Common myeloid progenitor, CD34-positive (primary cell): ENCODE results near the gene SUGCT.
"Not testable (repeated sequence)": the region's sequence is repeated elsewhere in the genome, so short reads cannot be mapped to it uniquely, and the experiment has no call there.

Experiments
- CTCF ChIA-PET: fragments of 350-600 bp; sonication (Branson Sonifier 250); formaldehyde crosslinking; loops from one replicate; lab custom pipeline; 2021; ENCODE audit warnings: antibody characterized with exemption; lab: Charles Lee
- POLR2A ChIA-PET: fragments of 350-600 bp; sonication (Branson Sonifier 250); formaldehyde crosslinking; loops from one replicate; lab custom pipeline; 2021; ENCODE audit warnings: antibody characterized with exemption; lab: Charles Lee
- DNase-seq, 3 donors: peaks; one replicate each; pipeline versions ENCODE4 v3.0.0 to v3.0.0-alpha.2; 2013
- H3K27ac ChIP-seq, 2 experiments: 1 replicate in 1 of 2; 2 replicates in 1 of 2; pipeline ENCODE4 v1.7.0; 2013; ENCODE audit warnings: inconsistent platforms in 2 of 2, low read length in 2 of 2, mild to moderate bottlenecking in 2 of 2, low read depth in 1 of 2, moderate library complexity in 1 of 2; ENCODE audit not compliant: severe bottlenecking in 2 of 2, insufficient read depth in 1 of 2, poor library complexity in 1 of 2
- H3K27me3 ChIP-seq, 5 experiments: replicated peaks in 2 of 5; 1 replicate in 3 of 5; 2 replicates in 2 of 5; pipeline versions ENCODE4 v1.6.1 to v1.7.0; 2013; ENCODE audit warnings: low read length in 4 of 5, mild to moderate bottlenecking in 2 of 5, moderate library complexity in 2 of 5, inconsistent platforms in 1 of 5; ENCODE audit not compliant: insufficient read depth in 5 of 5, control insufficient read depth in 4 of 5
- H3K36me3 ChIP-seq, 4 experiments: 1 replicate in 2 of 4; 2 replicates in 2 of 4; pipeline versions ENCODE4 v1.6.1 to v1.7.0; 2013; ENCODE audit warnings: low read length in 3 of 4, control low read depth in 1 of 4, mild to moderate bottlenecking in 1 of 4; ENCODE audit not compliant: control insufficient read depth in 4 of 4, insufficient read depth in 4 of 4
- H3K4me1 ChIP-seq, 4 experiments: 1 replicate in 3 of 4; 2 replicates in 1 of 4; pipeline versions ENCODE4 v1.6.1 to v1.7.1; 2013; ENCODE audit warnings: low read length in 3 of 4, mild to moderate bottlenecking in 3 of 4, control low read depth in 1 of 4, inconsistent platforms in 1 of 4, moderate library complexity in 1 of 4; ENCODE audit not compliant: control insufficient read depth in 4 of 4, insufficient read depth in 4 of 4; ENCODE audit errors: control extremely low read depth in 1 of 4
- H3K4me3 ChIP-seq, 7 experiments: 1 replicate in 4 of 7; 2 replicates in 3 of 7; pipeline versions ENCODE4 v1.5.1 to v1.7.0; 2013; ENCODE audit warnings: mild to moderate bottlenecking in 7 of 7, low read length in 6 of 7, moderate library complexity in 6 of 7, inconsistent platforms in 2 of 7, low read depth in 2 of 7, control low read depth in 1 of 7; ENCODE audit not compliant: insufficient read depth in 4 of 7, control insufficient read depth in 1 of 7; ENCODE audit errors: extremely low read depth in 1 of 7
- H3K9me3 ChIP-seq, 5 experiments: 1 replicate in 4 of 5; 2 replicates in 1 of 5; pipeline versions ENCODE4 v1.6.1 to v1.7.1; 2013; ENCODE audit warnings: low read length in 4 of 5, mild to moderate bottlenecking in 2 of 5, inconsistent platforms in 1 of 5, low read depth in 1 of 5, moderate library complexity in 1 of 5; ENCODE audit not compliant: control insufficient read depth in 4 of 5, insufficient read depth in 2 of 5; ENCODE audit errors: control extremely low read depth in 1 of 5
- WGBS: methylation state at CpG from one replicate; pipeline ENCODE4 v1.1.5; 2013; ENCODE audit not compliant: insufficient coverage; 5-methylcytosine and 5-hydroxymethylcytosine counted together

SUGCT gene

DNA sequence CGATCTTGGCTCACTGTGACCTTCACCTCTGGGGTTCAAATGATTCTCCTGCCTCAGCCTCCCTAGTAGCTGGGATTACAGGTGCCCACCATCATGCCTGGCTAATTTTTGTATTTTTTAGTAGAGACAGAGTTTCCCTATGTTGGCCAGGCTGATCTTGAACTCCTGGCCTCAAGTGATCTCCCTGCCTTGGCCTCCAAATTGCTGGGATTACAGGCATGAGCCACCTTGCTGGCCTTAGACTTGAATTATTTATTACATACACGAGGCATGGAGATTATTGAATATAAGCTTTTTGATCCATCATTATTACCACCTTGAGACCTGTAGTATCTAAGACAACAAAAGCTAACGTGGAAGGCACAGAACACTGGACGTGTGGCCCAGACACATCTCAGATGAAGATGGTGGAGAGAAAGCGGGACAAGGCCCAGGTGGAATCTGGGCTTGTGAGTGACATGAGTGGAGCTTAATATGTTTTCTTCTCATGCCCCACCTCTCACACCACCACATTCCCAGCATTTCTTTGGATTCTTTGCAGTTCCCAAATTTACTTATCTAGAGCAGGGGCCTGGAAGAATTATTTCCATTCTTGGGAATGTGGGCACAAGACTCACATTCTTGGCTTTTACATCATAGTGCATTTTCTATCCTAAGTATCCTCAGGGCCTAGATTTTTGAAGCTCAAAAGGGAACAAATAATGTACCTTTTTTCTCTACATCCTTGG lies 76.6 kb downstream of the SUGCT start:
- Histone ChIP-seq H3K36me3 (no peaks in the 10 kb centered on the region), H3K4me3 (no peak overlapping the region), H3K27ac (no peak overlapping the region), H3K27me3 (no peaks in the 10 kb centered on the region), H3K4me1 (no peaks in the 10 kb centered on the region), H3K9me3 (no peaks in the 10 kb centered on the region)
- WGBS: 100% methylated on average over 2 of the region's 5 CpGs
- POLR2A ChIA-PET: interaction anchor here (0.6 kb wide), 1 partner anchor 1353 kb away, joined by 3 read pairs; no protein-coding TSS in a partner anchor
- CTCF ChIA-PET: interaction anchor here (1.2 kb wide), 1 partner anchor 21 kb away, joined by 3 read pairs; no protein-coding TSS in a partner anchor
- DNase-seq: no peak

DNA sequence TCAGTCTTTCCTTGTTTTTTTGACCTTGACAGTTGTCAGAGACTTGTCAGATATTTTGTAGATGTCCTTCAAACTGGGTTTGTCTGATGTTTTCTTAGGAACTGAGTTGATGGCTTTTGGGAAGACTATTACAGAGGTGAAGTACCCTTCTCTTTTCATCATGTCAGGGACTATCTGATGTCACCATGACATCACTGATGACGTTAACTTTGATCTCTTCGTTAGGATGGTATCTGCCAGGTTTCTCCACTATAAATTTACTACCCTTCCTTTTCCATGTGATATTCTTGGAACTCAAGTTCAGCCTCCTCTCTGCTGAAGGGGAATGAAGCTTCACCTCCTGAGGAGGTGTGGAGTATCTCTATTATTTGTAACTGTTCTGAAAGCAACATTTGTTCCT lies 78.5 kb downstream of the SUGCT start:
- H3K27ac ChIP-seq: no peak overlapping the region
- WGBS: 100% methylated on average over 2 of the region's 2 CpGs

DNA sequence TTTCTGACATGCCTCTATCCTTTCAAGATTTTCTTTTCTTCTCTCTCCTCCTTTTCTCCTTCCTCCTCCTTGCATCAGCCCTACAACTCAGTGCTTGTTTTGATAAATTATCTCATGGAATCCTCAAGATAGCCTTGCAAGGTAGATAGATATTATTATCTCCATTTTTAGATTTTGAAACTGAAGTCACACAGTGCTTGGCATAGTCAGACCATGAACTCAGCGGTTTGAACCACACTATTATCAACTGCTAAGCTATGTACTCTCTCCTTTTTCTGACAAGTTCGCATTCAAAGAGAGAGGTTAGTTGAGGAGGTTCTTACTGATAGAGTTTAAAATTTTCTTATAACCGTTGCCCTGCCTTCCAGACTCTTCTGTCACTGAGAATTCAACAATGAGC lies 79.1 kb downstream of the SUGCT start:
- CTCF ChIA-PET: interaction anchor here (6.1 kb wide), 1 partner anchor 18 kb away, joined by 19 read pairs; no protein-coding TSS in a partner anchor
- Histone ChIP-seq H3K36me3 (no peaks in the 10 kb centered on the region), H3K9me3 (peaks cover 0 to 2% (median 0%) of the 10 kb centered on the region in 5 experiments), H3K4me3 (no peak overlapping the region), H3K27me3 (no peaks in the 10 kb centered on the region), H3K4me1 (no peaks in the 10 kb centered on the region), H3K27ac (no peak overlapping the region)
- DNase-seq: no peak
- POLR2A ChIA-PET: no interaction called here
- WGBS: no CpG with 5 or more reads among the region's 3 CpGs

More for the DNA sequence above, 78.5 kb downstream of the SUGCT start:
- ChIA-PET POLR2A (no interaction called here), CTCF (interaction anchor here (6.1 kb wide), 1 partner anchor 19 kb away, joined by 19 read pairs; no protein-coding TSS in a partner anchor)
- H3K4me3 ChIP-seq: no peak overlapping the region
- H3K36me3 ChIP-seq: no peaks in the 10 kb centered on the region
- no peaks in the 10 kb centered on the region for H3K4me1 ChIP-seq
- H3K9me3 ChIP-seq: no peaks in the 10 kb centered on the region
- no peaks in the 10 kb centered on the region for H3K27me3 ChIP-seq
- no peak for DNase-seq

DNA sequence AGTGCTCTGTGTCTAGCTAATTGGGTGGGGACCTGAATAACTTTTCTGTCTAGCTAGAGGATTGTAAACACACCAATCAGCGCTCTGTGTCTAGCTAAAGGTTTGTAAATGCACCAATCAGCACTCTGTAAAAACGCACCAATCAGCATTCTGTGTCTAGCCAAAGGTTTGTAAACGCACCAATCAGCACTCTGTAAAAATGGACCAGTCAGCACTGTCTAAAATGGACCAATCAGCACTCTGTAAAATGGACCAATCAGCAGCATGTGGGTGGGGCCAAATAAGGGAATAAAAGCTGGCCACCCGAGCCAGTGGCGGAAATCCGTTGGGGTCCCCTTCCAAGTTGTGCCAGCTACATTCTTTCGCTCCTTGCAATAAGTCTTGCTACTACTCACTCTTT lies 83.8 kb downstream of the SUGCT start:
- DNase-seq, H3K9me3 ChIP-seq, POLR2A ChIA-PET, H3K27ac ChIP-seq, H3K4me3 ChIP-seq, H3K36me3 ChIP-seq, H3K27me3 ChIP-seq: not testable (repeated sequence)
- peaks cover 0 to 12% (median 8%) of the 10 kb centered on the region in 4 experiments for H3K4me1 ChIP-seq
- CTCF ChIA-PET: interaction anchor here (6.1 kb wide), 1 partner anchor 13 kb away, joined by 19 read pairs; no protein-coding TSS in a partner anchor
- WGBS: 94% methylated on average over 7 of the region's 7 CpGs

DNA sequence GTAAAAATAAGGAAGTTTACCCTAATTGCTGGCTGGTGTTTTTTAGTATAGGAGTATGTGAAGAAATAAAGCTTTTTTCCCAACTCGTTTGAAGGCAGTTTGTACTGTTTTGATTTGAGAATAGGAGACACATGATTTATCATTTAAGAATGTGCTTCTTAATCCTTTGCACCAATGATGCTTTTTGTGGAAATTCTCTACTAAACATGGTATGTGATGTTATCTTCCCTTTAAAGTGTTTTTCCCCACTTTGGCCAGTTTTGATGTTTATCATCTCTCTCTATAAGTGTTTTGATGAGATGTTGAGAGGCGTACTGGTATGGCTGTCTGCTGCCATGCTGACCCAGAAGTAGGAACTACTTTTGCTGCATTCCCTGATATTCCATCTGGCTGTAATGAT lies 85.1 kb downstream of the SUGCT start:
- H3K9me3 ChIP-seq: peaks cover 0 to 2% (median 0%) of the 10 kb centered on the region in 5 experiments
- H3K4me1 ChIP-seq: peaks cover 0 to 12% (median 8%) of the 10 kb centered on the region in 4 experiments
- CTCF ChIA-PET: interaction anchor here (1.4 kb wide), 1 partner anchor 21 kb away, joined by 5 read pairs; no protein-coding TSS in a partner anchor
- no peak overlapping the region for H3K4me3 ChIP-seq
- H3K36me3 ChIP-seq: no peaks in the 10 kb centered on the region
- POLR2A ChIA-PET: no interaction called here
- no peaks in the 10 kb centered on the region for H3K27me3 ChIP-seq
- no CpG with 5 or more reads among the region's 2 CpGs for WGBS
- no peak overlapping the region for H3K27ac ChIP-seq
- DNase-seq: no peak

DNA sequence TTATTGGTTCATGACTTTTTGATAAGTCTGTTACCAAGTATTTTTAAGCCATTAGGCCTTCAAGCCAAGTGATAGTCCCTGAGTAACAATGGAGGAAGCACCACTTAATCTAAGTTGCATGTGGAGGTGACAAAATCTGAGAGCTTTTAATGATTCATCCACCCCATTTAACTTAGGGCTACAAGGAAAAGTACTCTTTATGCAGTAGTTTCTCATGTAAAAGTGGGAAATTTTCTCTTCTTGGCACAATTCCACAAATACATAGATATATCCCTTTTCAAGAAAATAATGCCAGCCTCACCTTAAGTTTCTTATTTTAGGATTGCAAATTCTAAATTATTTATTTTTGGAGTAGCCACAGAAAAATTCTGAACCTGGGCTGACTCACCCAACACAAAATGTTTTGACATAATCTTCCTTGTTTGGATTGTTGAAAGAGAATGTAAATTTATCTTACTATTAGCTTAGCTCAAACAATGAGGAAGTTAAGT lies 85.7 kb downstream of the SUGCT start:
- peaks cover 0 to 2% (median 0%) of the 10 kb centered on the region in 5 experiments for H3K9me3 ChIP-seq
- H3K4me3 ChIP-seq: no peak overlapping the region
- H3K27ac ChIP-seq: no peak overlapping the region
- ChIA-PET CTCF (interaction anchor here (1.0 to 1.4 kb wide), 2 partner anchors 14 to 21 kb away, joined by 3 to 5 read pairs; no protein-coding TSS in a partner anchor), POLR2A (no interaction called here)
- no peaks in the 10 kb centered on the region for H3K27me3 ChIP-seq
- no peaks in the 10 kb centered on the region for H3K36me3 ChIP-seq
- peak in 1 of 3 donors; percentile 22 for DNase-seq
- peaks cover 0 to 12% (median 8%) of the 10 kb centered on the region in 4 experiments for H3K4me1 ChIP-seq

DNA sequence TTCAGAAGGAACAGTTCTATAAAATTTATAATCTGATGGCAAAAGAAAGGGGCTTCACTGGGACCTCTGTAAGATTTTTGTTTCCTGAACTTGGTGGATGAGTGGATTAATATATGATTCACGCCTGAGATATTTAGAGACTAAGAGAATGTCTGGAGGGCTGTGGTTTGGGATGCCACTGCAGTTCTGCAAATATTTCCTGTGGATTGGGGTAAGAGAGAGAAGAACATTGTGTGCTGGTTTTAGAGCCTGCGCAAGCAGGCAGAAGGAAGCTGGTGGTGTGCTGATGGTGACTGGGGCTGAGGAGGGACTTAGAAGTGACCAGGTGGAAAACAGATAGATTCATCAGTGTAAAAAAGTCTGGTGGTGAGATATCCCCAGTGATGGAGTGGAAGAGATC lies 87.0 kb downstream of the SUGCT start:
- Histone ChIP-seq H3K9me3 (peaks cover 0 to 2% (median 0%) of the 10 kb centered on the region in 5 experiments), H3K4me1 (peaks cover 0 to 12% (median 8%) of the 10 kb centered on the region in 4 experiments), H3K27me3 (no peaks in the 10 kb centered on the region), H3K36me3 (no peaks in the 10 kb centered on the region), H3K27ac (no peak overlapping the region), H3K4me3 (no peak overlapping the region)
- ChIA-PET POLR2A (no interaction called here), CTCF (interaction anchor here (2.1 kb wide), 1 partner anchor 11 kb away, joined by 15 read pairs; no protein-coding TSS in a partner anchor)
- 0% methylated on average over 2 of the region's 2 CpGs for WGBS
- peak in 2 of 3 donors; percentile 55 to 64 for DNase-seq
